Chondrocyte (in vitro differentiated cells): ENCODE measurements around the gene TDRD9. TPM values are rescaled to one million over a fixed set of nuclear protein-coding genes. Genes with fewer than 3 reads are reported as not detected.

ENCODE experiments used
- DNase-seq: peaks from one replicate; pipeline ENCODE4 v3.0.0; 2021; ENCODE audit warnings: mixed read lengths, low spot score
- H3K27ac Mint-ChIP-seq: one replicate; pipeline ENCODE4 v1.8.0; 2021; ENCODE audit warnings: mild to moderate bottlenecking, moderate library complexity, mixed read lengths; ENCODE audit not compliant: unreplicated experiment
- H3K27me3 Mint-ChIP-seq: 2 replicates; pipeline ENCODE4 v1.8.0; 2021; ENCODE audit warnings: low read depth, mixed read lengths
- H3K36me3 Mint-ChIP-seq: 2 replicates; pipeline ENCODE4 v1.8.0; 2021; ENCODE audit warnings: low read depth, mixed read lengths
- H3K4me1 Mint-ChIP-seq: 2 replicates; pipeline ENCODE4 v1.8.0; 2021; ENCODE audit warnings: low read depth, mild to moderate bottlenecking, mixed read lengths
- H3K4me3 Mint-ChIP-seq: one replicate; pipeline ENCODE4 v1.8.0; 2021; ENCODE audit warnings: mild to moderate bottlenecking, moderate library complexity, mixed read lengths; ENCODE audit not compliant: unreplicated experiment
- H3K9me3 Mint-ChIP-seq: 2 replicates; pipeline ENCODE4 v1.8.0; 2021; ENCODE audit warnings: low read depth, mixed read lengths
- CTCF ChIP-seq: fragments of 200-600 bp; sonication (generic); IDR thresholded peaks from 2 replicates; pipeline ENCODE4 v1.5.0; 2021; ENCODE audit warnings: antibody characterized with exemption, mild to moderate bottlenecking, moderate library complexity
- total RNA-seq: library from RNA; stranded (reverse); gene quantifications from 3 replicates; pipeline ENCODE4 v1.2.1, GENCODE V29; 2021

The TDRD9 gene
- total RNA-seq, 1 donor from 2014 or later, result not detected

- H3K27ac Mint-ChIP-seq, result no peak overlapping the region
- peaks cover 2% of the 10 kb centered on the region for H3K36me3 Mint-ChIP-seq
- TF ChIP-seq CTCF, result no peak
- H3K4me1 Mint-ChIP-seq, result no peaks in the 10 kb centered on the region
- H3K27me3 Mint-ChIP-seq, result no peaks in the 10 kb centered on the region
- H3K9me3 Mint-ChIP-seq, result no peaks in the 10 kb centered on the region
- DNase-seq, result no peak
- no peak overlapping the region for H3K4me3 Mint-ChIP-seq
Measured at GRCh38 chr14:103894723-103895059, 33.6 kb upstream of the TDRD9 start.

- no peak for TF ChIP-seq CTCF
- DNase-seq, result no peak
- H3K4me1 Mint-ChIP-seq, result no peaks in the 10 kb centered on the region
- H3K36me3 Mint-ChIP-seq, result peaks cover 2% of the 10 kb centered on the region
- H3K27ac Mint-ChIP-seq, result no peak overlapping the region
- H3K9me3 Mint-ChIP-seq, result no peaks in the 10 kb centered on the region
- peaks cover 2% of the 10 kb centered on the region for H3K27me3 Mint-ChIP-seq
- no peak overlapping the region for H3K4me3 Mint-ChIP-seq
Measured at GRCh38 chr14:103896578-103896977, 31.7 kb upstream of the TDRD9 start.

- Mint-ChIP-seq H3K4me3 (no peak overlapping the region), H3K4me1 (no peaks in the 10 kb centered on the region), H3K36me3 (peaks cover 2% of the 10 kb centered on the region), H3K27ac (no peak overlapping the region), H3K27me3 (peaks cover 2% of the 10 kb centered on the region), H3K9me3 (no peaks in the 10 kb centered on the region)
- no peak for TF ChIP-seq CTCF
- DNase-seq, result no peak
Measured at GRCh38 chr14:103897075-103897947, 30.9 kb upstream of the TDRD9 start.

- peaks cover 2% of the 10 kb centered on the region for H3K36me3 Mint-ChIP-seq
- no peaks in the 10 kb centered on the region for H3K4me1 Mint-ChIP-seq
- no peak for TF ChIP-seq CTCF
- no peak for DNase-seq
- H3K27me3 Mint-ChIP-seq, result peaks cover 2% of the 10 kb centered on the region
- H3K27ac Mint-ChIP-seq, result no peak overlapping the region
- H3K9me3 Mint-ChIP-seq, result no peaks in the 10 kb centered on the region
- H3K4me3 Mint-ChIP-seq, result no peak overlapping the region
Measured at GRCh38 chr14:103898204-103898603, 30.1 kb upstream of the TDRD9 start.

GRCh38 chr14:103898711-103899110 is 29.5 kb upstream of the TDRD9 start:
- H3K9me3 Mint-ChIP-seq, result no peaks in the 10 kb centered on the region
- no peak for TF ChIP-seq CTCF
- peaks cover 2% of the 10 kb centered on the region for H3K36me3 Mint-ChIP-seq
- no peak overlapping the region for H3K4me3 Mint-ChIP-seq
- H3K27me3 Mint-ChIP-seq, result peaks cover 2% of the 10 kb centered on the region
- H3K4me1 Mint-ChIP-seq, result no peaks in the 10 kb centered on the region
- H3K27ac Mint-ChIP-seq, result no peak overlapping the region
- DNase-seq, result no peak
